CD4-positive, alpha-beta memory T cell (primary cell): ENCODE measurements around the gene MAL. TPM values are rescaled to one million over a fixed set of nuclear protein-coding genes. Genes with fewer than 3 reads are reported as not detected.
"Not testable (repeated sequence)": the region's sequence is repeated elsewhere in the genome, so short reads cannot be mapped to it uniquely, and the experiment has no call there.

Experiments used
- CTCF ChIA-PET: fragments of 350-600 bp; sonication (Branson Sonifier 250); formaldehyde crosslinking; loops from one replicate; lab custom pipeline; 2021; ENCODE audit warnings: inconsistent platforms; ENCODE audit not compliant: partially characterized antibody; lab: Charles Lee
- POLR2A ChIA-PET: fragments of 350-600 bp; sonication (Branson Sonifier 250); formaldehyde crosslinking; loops from one replicate; lab custom pipeline; 2021; ENCODE audit not compliant: partially characterized antibody; lab: Charles Lee
- DNase-seq, 5 donors: peaks; one replicate each; pipeline versions ENCODE4 v3.0.0 to v3.0.0-alpha.2; 2020 to 2022; ENCODE audit warnings: mixed read lengths in 1 of 5
- H3K27ac ChIP-seq: one replicate; pipeline ENCODE4 v1.7.0; 2013; ENCODE audit warnings: low read depth, low read length
- H3K27me3 ChIP-seq: 2 replicates; pipeline ENCODE4 v1.7.0; 2013; ENCODE audit warnings: mild to moderate bottlenecking, low read length, moderate library complexity; ENCODE audit not compliant: insufficient read depth
- H3K36me3 ChIP-seq: 2 replicates; pipeline ENCODE4 v1.7.0; 2013; ENCODE audit warnings: mild to moderate bottlenecking, low read length, moderate library complexity; ENCODE audit not compliant: insufficient read depth
- H3K4me1 ChIP-seq: 2 replicates; pipeline ENCODE4 v1.7.0; 2013; ENCODE audit warnings: mild to moderate bottlenecking, low read length, moderate library complexity; ENCODE audit not compliant: insufficient read depth
- H3K4me3 ChIP-seq, 2 donors: one replicate each; pipeline ENCODE4 v1.7.0; 2013; ENCODE audit warnings: low read length in 2 of 2, mild to moderate bottlenecking in 1 of 2
- H3K9me3 ChIP-seq, 2 donors: one replicate each; pipeline ENCODE4 v1.7.0; 2013; ENCODE audit warnings: low read length in 2 of 2, control low read depth in 1 of 2; ENCODE audit not compliant: control insufficient read depth in 1 of 2
- H3K27ac Mint-ChIP-seq, 7 donors: one replicate each; pipeline ENCODE4 v1.8.0; 2020 to 2021; ENCODE audit warnings: mixed read lengths in 7 of 7, mild to moderate bottlenecking in 6 of 7, inconsistent platforms in 3 of 7, moderate library complexity in 3 of 7
- H3K27me3 Mint-ChIP-seq, 2 donors: one replicate each; pipeline ENCODE4 v1.8.0; 2020 to 2021; ENCODE audit warnings: mixed read lengths in 2 of 2
- H3K36me3 Mint-ChIP-seq, 2 donors: one replicate each; pipeline ENCODE4 v1.8.0; 2020 to 2021; ENCODE audit warnings: mixed read lengths in 2 of 2, inconsistent platforms in 1 of 2, mild to moderate bottlenecking in 1 of 2
- H3K4me1 Mint-ChIP-seq, 4 donors: one replicate each; pipeline ENCODE4 v1.8.0; 2020 to 2021; ENCODE audit warnings: mixed read lengths in 4 of 4, mild to moderate bottlenecking in 1 of 4
- H3K4me3 Mint-ChIP-seq, 8 donors: one replicate each; pipeline ENCODE4 v1.8.0; 2020 to 2021; ENCODE audit warnings: mixed read lengths in 8 of 8, mild to moderate bottlenecking in 7 of 8, moderate library complexity in 6 of 8, inconsistent platforms in 3 of 8
- H3K9me3 Mint-ChIP-seq, 8 donors: one replicate each; pipeline ENCODE4 v1.8.0; 2020 to 2021; ENCODE audit warnings: mixed read lengths in 8 of 8, mild to moderate bottlenecking in 5 of 8, inconsistent platforms in 3 of 8, moderate library complexity in 1 of 8
- intact Hi-C: fragments of 100-400 bp; cut with micrococcal nuclease; formaldehyde crosslinking; loops from one replicate; pipeline ENCODE4 v1.15.1; 2023
- polyA plus RNA-seq, 2 donors: library from polyadenylated mRNA; unstranded; fragments of 300-500 nt; fragmentation: Illumina TruSeq; gene quantifications; one replicate each; pipeline ENCODE4 v1.2.3, GENCODE V29; 2021
- total RNA-seq, 2 experiments: library from RNA; stranded (reverse); gene quantifications; one replicate each; pipeline ENCODE4 v1.2.3, GENCODE V29; 2021

MAL gene
- total and polyA plus RNA-seq, 4 experiments from 2014 or later: 108 to 274 (median 192) TPM

DNA sequence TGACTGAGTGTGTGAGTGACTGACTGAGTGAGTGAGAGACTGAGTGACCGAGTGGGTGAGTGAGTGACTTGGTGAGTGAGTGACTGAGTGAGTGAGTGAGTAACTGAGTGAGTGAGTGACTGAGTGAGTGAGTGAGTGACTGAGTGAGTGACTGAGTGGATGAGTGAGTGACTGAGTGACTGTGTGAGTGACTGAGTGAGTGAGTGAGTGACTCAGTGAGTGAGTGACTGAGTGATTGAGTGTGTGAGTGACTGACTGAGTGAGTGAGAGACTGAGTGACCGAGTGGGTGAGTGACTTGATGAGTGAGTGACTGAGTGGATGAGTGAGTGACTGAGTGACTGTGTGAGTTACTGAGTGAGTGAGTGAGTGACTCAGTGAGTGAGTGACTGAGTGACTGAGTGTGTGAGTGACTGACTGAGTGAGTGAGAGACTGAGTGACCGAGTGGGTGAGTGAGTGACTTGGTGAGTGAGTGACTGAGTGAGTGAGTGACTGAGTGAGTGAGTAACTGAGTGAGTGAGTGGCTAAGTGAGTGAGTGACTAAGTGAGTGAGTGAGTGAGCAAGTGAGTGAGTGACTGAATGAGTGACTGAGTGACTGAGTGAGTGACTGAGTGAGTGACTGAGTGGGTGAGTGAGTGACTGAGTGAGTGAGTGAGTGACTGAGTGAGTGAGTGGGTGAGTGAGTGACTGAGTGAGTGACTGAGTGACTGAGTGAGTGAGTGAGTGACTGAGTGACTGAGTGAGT is 12.5 kb downstream of the MAL start:
- H3K9me3 Mint-ChIP-seq, CTCF ChIA-PET, H3K9me3 ChIP-seq, H3K27me3 ChIP-seq, POLR2A ChIA-PET, intact Hi-C loops, H3K36me3 ChIP-seq, H3K4me3 ChIP-seq, DNase-seq, H3K27me3 Mint-ChIP-seq: not testable (repeated sequence)
- H3K4me1 Mint-ChIP-seq: peaks cover 55 to 92% (median 74%) of the 10 kb centered on the region in 4 donors
- peak overlapping the region in 3 of 8 donors; percentile 42 to 53 (median 50) for H3K4me3 Mint-ChIP-seq
- H3K4me1 ChIP-seq: peaks cover 59% of the 10 kb centered on the region
- peaks cover 23 to 24% of the 10 kb centered on the region in 2 donors for H3K36me3 Mint-ChIP-seq
- H3K27ac Mint-ChIP-seq: peak overlapping the region; percentile 85 to 97 (median 92)
- peak overlapping the region; percentile 31 for H3K27ac ChIP-seq

DNA sequence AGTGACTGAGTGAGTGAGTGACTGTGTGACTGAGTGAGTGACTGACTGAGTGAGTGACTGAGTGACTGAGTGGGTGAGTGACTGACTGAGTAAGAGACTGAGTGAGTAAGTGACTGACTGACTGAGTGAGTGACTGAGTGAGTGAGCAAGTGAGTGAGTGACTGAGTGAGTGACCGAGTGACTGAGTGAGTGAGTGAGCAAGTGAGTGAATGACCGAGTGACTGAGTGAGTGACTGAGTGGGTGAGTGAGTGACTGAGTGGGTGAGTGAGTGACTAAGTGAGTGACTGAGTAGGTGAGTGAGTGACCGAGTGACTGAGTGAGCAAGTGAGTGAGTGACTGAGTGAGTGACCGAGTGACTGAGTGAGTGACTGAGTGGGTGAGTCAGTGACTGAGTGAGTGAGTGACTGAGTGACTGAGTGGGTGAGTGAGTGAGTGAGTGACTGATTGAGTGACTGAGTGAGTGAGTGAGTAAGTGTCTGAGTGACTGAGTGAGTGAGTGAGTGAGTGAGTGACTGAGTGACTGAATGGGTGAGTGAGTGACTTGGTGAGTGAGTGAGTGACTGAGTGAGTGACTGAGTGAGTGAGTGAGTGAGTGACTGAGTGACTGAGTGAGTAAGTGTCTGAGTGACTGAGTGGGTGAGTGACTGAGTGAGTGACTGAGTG is 13.3 kb downstream of the MAL start:
- ChIA-PET CTCF (no interaction called here), POLR2A (no interaction called here)

DNA sequence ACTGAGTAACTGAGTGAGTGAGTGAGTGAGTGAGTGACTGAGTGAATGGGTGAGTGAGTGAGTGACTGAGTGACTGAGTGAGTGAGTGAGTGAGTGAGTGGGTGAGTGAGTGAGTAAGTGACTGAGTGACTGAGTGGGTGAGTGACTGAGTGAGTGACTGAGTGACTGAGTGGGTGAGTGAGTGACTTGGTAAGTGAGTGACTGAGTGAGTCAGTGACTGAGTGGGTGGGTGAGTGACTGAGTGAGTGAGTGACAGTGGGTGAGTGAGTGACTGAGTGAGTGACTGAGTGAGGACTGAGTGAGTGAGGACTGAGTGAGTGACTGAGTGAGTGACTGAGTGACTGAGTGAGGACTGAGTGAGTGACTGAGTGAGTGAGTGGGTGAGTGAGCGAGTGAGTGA is 13.9 kb downstream of the MAL start:
- Histone ChIP-seq H3K9me3 (no peaks in the 10 kb centered on the region), H3K36me3 (no peaks in the 10 kb centered on the region), H3K27me3 (no peaks in the 10 kb centered on the region), H3K4me3 (no peak overlapping the region), H3K4me1 (peaks cover 49% of the 10 kb centered on the region), H3K27ac (no peak overlapping the region)
- POLR2A ChIA-PET: interaction anchor here (1.1 to 2.4 kb wide), 2 partner anchors 8 to 23 kb away, joined by 4 to 9 read pairs; no protein-coding TSS in a partner anchor
- no peak for DNase-seq
- Mint-ChIP-seq H3K36me3 (peaks cover 23 to 35% of the 10 kb centered on the region in 2 donors), H3K27ac (peak overlapping the region; percentile 72 to 97 (median 88)), H3K4me3 (peak overlapping the region in 2 of 8 donors; percentile 20 to 26), H3K4me1 (peaks cover 58 to 95% (median 73%) of the 10 kb centered on the region in 4 donors), H3K27me3 (no peaks in the 10 kb centered on the region), H3K9me3 (peaks cover 0 to 2% (median 0%) of the 10 kb centered on the region in 8 donors)
- CTCF ChIA-PET: interaction anchor here (3.2 to 6.0 kb wide), 2 partner anchors 16 to 39 kb away, joined by 16 to 59 read pairs; no protein-coding TSS in a partner anchor
- intact Hi-C loops: no loop called here

More for the DNA sequence above, 13.3 kb downstream of the MAL start:
- peak overlapping the region in 2 of 8 donors; percentile 20 to 59 for H3K4me3 Mint-ChIP-seq
- peaks cover 54% of the 10 kb centered on the region for H3K4me1 ChIP-seq
- no peaks in the 10 kb centered on the region for H3K36me3 ChIP-seq
- no peak overlapping the region for H3K27ac ChIP-seq
- peaks cover 23 to 29% of the 10 kb centered on the region in 2 donors for H3K36me3 Mint-ChIP-seq
- peaks cover 58 to 94% (median 72%) of the 10 kb centered on the region in 4 donors for H3K4me1 Mint-ChIP-seq
- peak overlapping the region in 6 of 7 donors; percentile 85 to 97 (median 91) for H3K27ac Mint-ChIP-seq
- no peak overlapping the region for H3K4me3 ChIP-seq
- no peaks in the 10 kb centered on the region for H3K27me3 ChIP-seq
- H3K9me3 ChIP-seq: no peaks in the 10 kb centered on the region
- DNase-seq: no peak
- H3K9me3 Mint-ChIP-seq: peaks cover 0 to 2% (median 0%) of the 10 kb centered on the region in 8 donors
- intact Hi-C loops: no loop called here
- H3K27me3 Mint-ChIP-seq: no peaks in the 10 kb centered on the region

DNA sequence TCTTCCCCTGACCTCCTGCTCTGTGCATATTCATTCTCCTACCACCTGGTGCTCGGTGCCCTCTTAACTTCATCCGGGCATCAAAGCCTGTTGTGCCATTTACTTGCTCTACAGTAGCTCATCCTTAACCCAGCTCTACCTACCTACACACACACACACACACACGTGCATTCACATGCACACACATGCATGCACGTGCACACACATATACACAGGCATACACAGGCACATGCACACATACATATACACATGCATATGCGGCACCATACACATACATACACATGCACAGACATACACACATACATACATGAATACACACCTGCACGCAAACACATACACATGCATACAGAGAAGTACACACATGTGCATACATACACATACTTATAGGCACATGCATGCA is 14.5 kb downstream of the MAL start:
- Mint-ChIP-seq H3K36me3 (peaks cover 23 to 40% of the 10 kb centered on the region in 2 donors), H3K27me3 (no peaks in the 10 kb centered on the region), H3K4me3 (peak overlapping the region in 2 of 8 donors; percentile 16 to 37), H3K9me3 (peaks cover 0 to 2% (median 0%) of the 10 kb centered on the region in 8 donors), H3K27ac (peak overlapping the region; percentile 37 to 90 (median 72)), H3K4me1 (peaks cover 55 to 95% (median 71%) of the 10 kb centered on the region in 4 donors)
- Histone ChIP-seq H3K9me3 (no peaks in the 10 kb centered on the region), H3K4me3 (no peak overlapping the region), H3K27ac (no peak overlapping the region), H3K36me3 (no peaks in the 10 kb centered on the region), H3K27me3 (no peaks in the 10 kb centered on the region), H3K4me1 (peaks cover 43% of the 10 kb centered on the region)
- DNase-seq: no peak
- ChIA-PET CTCF (interaction anchor here (3.2 to 6.0 kb wide), 2 partner anchors 17 to 38 kb away, joined by 16 to 59 read pairs; no protein-coding TSS in a partner anchor), POLR2A (interaction anchor here (1.1 to 2.4 kb wide), 2 partner anchors 8 to 23 kb away, joined by 4 to 9 read pairs; no protein-coding TSS in a partner anchor)
- intact Hi-C loops: no loop called here

DNA sequence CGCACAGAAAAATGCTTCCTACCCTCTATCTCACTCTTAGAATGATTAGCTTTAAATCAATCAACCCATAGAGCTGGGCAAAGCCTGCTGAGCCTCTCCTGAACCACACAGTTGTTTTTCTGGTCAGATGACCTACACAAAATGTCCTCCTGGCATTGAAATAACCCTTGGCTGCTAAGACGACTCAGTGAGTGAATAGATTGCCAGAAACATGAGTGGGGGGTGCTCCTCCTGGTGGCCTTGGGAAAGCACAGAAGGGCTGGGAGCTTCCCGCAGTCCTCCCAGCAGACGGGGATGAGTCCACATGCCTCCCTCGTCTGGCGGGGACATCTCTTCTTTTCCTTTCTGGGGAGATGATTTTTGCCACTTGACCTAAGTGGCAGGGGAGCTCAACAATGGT is 14.9 kb downstream of the MAL start:
- peaks cover 23 to 39% of the 10 kb centered on the region in 2 donors for H3K36me3 Mint-ChIP-seq
- H3K36me3 ChIP-seq: no peaks in the 10 kb centered on the region
- no peak for DNase-seq

DNA sequence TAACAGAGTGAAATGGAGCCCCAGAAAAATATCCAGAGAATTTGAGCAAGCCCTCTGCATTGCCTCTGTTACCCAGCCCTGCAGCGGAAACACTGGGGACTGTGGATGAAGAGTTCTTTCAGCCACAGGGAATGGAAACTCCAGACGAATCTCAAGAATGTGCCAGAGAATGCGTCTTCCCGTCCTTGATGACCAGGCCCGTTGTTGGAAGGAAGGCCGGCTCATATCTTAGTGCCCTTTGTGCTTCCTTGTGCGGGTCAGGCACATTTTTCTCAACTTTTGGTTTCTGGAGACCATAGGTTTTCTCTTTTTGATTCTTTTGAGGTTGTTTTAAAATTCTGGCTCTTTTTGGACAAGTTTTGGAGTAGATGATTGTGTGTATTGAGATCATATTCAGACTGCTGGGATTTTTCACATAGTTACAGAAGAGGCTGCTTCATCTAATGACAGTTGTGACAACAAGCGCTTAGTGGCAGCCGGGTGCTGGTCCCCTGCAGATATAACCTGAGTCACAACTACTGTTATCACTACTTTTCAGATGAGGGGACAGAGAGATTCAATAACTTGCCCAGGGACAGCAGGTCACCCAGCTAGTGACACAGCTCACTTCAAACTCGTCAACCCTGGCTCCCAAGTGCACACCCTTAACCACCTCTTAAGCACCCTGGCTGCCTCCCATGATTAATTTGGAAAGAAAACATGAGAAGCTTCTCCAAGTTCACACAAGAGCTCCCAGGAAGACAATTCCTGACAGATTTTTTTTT is 15.7 kb downstream of the MAL start:
- H3K27ac ChIP-seq: no peak overlapping the region
- Mint-ChIP-seq H3K27me3 (no peaks in the 10 kb centered on the region), H3K27ac (peak overlapping the region in 6 of 7 donors; percentile 33 to 86 (median 62)), H3K36me3 (peaks cover 23 to 42% of the 10 kb centered on the region in 2 donors), H3K4me1 (peaks cover 50 to 94% (median 73%) of the 10 kb centered on the region in 4 donors), H3K9me3 (peaks cover 0 to 2% (median 0%) of the 10 kb centered on the region in 8 donors), H3K4me3 (no peak overlapping the region)
- ChIA-PET POLR2A (interaction anchor here (0.8 to 5.1 kb wide), 6 partner anchors 10 to 33 kb away, joined by 3 to 27 read pairs (median 8); partner anchors contain the start of gene MAL), CTCF (interaction anchor here (0.7 to 6.0 kb wide), 6 partner anchors 12 to 41 kb away, joined by 3 to 59 read pairs (median 6); no protein-coding TSS in a partner anchor)
- no peaks in the 10 kb centered on the region for H3K36me3 ChIP-seq
- intact Hi-C loops: no loop called here
- no peaks in the 10 kb centered on the region for H3K27me3 ChIP-seq
- no peak overlapping the region for H3K4me3 ChIP-seq
- H3K9me3 ChIP-seq: no peaks in the 10 kb centered on the region
- H3K4me1 ChIP-seq: peaks cover 37% of the 10 kb centered on the region
- DNase-seq: no peak

More for the DNA sequence above, 14.9 kb downstream of the MAL start:
- Mint-ChIP-seq H3K27me3 (no peaks in the 10 kb centered on the region), H3K27ac (peak overlapping the region; percentile 37 to 81 (median 57)), H3K4me1 (peaks cover 52 to 95% (median 70%) of the 10 kb centered on the region in 4 donors), H3K4me3 (no peak overlapping the region), H3K9me3 (peaks cover 0 to 2% (median 0%) of the 10 kb centered on the region in 8 donors)
- ChIA-PET POLR2A (interaction anchor here (1.1 to 3.2 kb wide), 4 partner anchors 9 to 34 kb away, joined by 4 to 10 read pairs (median 8); no protein-coding TSS in a partner anchor), CTCF (interaction anchor here (1.3 to 6.0 kb wide), 3 partner anchors 17 to 41 kb away, joined by 3 to 59 read pairs (median 16); no protein-coding TSS in a partner anchor)
- H3K9me3 ChIP-seq: no peaks in the 10 kb centered on the region
- H3K27ac ChIP-seq: no peak overlapping the region
- intact Hi-C loops: no loop called here
- H3K27me3 ChIP-seq: no peaks in the 10 kb centered on the region
- H3K4me3 ChIP-seq: no peak overlapping the region
- peaks cover 38% of the 10 kb centered on the region for H3K4me1 ChIP-seq
